H1 (cell line): ENCODE data around the gene CDC40. TPM values are rescaled to one million over a fixed set of nuclear protein-coding genes. Genes with fewer than 3 reads are reported as not detected.

Experiments
- CTCF ChIA-PET: fragments of 300-600 bp; sonication (Branson Sonifier 250); formaldehyde crosslinking; loops from one replicate; lab custom pipeline; 2021; ENCODE audit not compliant: partially characterized antibody; lab: Charles Lee
- POLR2A ChIA-PET: fragments of 300-600 bp; sonication (Branson Sonifier 250); formaldehyde crosslinking; loops from one replicate; lab custom pipeline; 2021; ENCODE audit warnings: inconsistent platforms; ENCODE audit not compliant: partially characterized antibody; lab: Charles Lee
- DNase-seq, 2 experiments: peaks; one replicate each; pipeline versions ENCODE4 v3.0.0 to v3.0.0-alpha.2; 2010 to 2022; ENCODE audit warnings: low spot score in 2 of 2, low read depth in 1 of 2, mixed read lengths in 1 of 2
- FAIRE-seq: peaks from 2 replicates; lab custom pipeline; 2011; peaks lifted over from hg19 to GRCh38; lab: Jason Lieb, UNC
- H2AFZ ChIP-seq: 2 replicates; pipeline ENCODE4 v1.8.1; 2012; ENCODE audit warnings: low read length, inconsistent platforms
- H2AK5ac ChIP-seq: 2 replicates; pipeline ENCODE4 v1.6.1; 2013; ENCODE audit warnings: low read depth, low read length
- H2BK120ac ChIP-seq: replicated peaks from 2 replicates; pipeline ENCODE3; 2013; ENCODE audit warnings: low read depth, low read length, inconsistent platforms
- H2BK12ac ChIP-seq: 2 replicates; pipeline ENCODE4 v1.6.1; 2013; ENCODE audit warnings: low read depth, low read length
- H2BK15ac ChIP-seq: 2 replicates; pipeline ENCODE4 v1.6.1; 2013; ENCODE audit warnings: low read length
- H2BK20ac ChIP-seq: 2 replicates; pipeline ENCODE4 v1.6.1; 2013; ENCODE audit warnings: low read length
- H2BK5ac ChIP-seq: 2 replicates; pipeline ENCODE4 v1.6.1; 2013; ENCODE audit warnings: low read depth, low read length
- H3K14ac ChIP-seq: 2 replicates; pipeline ENCODE4 v1.6.1; 2013; ENCODE audit warnings: inconsistent platforms; ENCODE audit not compliant: insufficient read length
- H3K18ac ChIP-seq: 2 replicates; pipeline ENCODE4 v1.6.1; 2013; ENCODE audit warnings: low read length; ENCODE audit errors: extremely low read depth
- H3K23ac ChIP-seq: 2 replicates; pipeline ENCODE4 v1.6.1; 2013; ENCODE audit warnings: inconsistent platforms; ENCODE audit not compliant: insufficient read length
- H3K23me2 ChIP-seq: 2 replicates; pipeline ENCODE4 v1.6.1; 2013; ENCODE audit warnings: low read depth, low read length
- H3K27ac ChIP-seq: 2 replicates; pipeline ENCODE4 v1.6.1; 2011; ENCODE audit warnings: low read depth, low read length, inconsistent platforms
- H3K27me3 ChIP-seq, 4 experiments: replicated peaks in 1 of 4; 1 replicate in 1 of 4; 2 replicates in 3 of 4; pipeline versions ENCODE4 v1.6.1 to v1.8.1; 2011 to 2013; ENCODE audit warnings: low read length in 3 of 4, mild to moderate bottlenecking in 3 of 4, inconsistent platforms in 2 of 4, mixed read lengths in 2 of 4, moderate library complexity in 1 of 4; ENCODE audit not compliant: control insufficient read depth in 3 of 4, insufficient read depth in 3 of 4; ENCODE audit errors: extremely low read depth in 1 of 4
- H3K36me3 ChIP-seq, 4 experiments: 2 replicates each; pipeline versions ENCODE4 v1.6.1 to v1.8.1; 2011 to 2013; ENCODE audit warnings: mild to moderate bottlenecking in 4 of 4, low read length in 3 of 4, moderate library complexity in 2 of 4, control low read depth in 1 of 4, inconsistent platforms in 1 of 4; ENCODE audit not compliant: insufficient read depth in 4 of 4, control insufficient read depth in 2 of 4
- H3K4ac ChIP-seq: replicated peaks from 2 replicates; pipeline ENCODE3; 2013; ENCODE audit warnings: low read length, low read depth, mixed read lengths, inconsistent platforms; ENCODE audit not compliant: insufficient read length
- H3K4me1 ChIP-seq, 4 experiments: replicated peaks in 1 of 4; 1 replicate in 1 of 4; 2 replicates in 3 of 4; pipeline versions ENCODE4 v1.6.1 to v1.8.1; 2011 to 2013; ENCODE audit warnings: low read length in 3 of 4, inconsistent platforms in 2 of 4, mixed read lengths in 1 of 4; ENCODE audit not compliant: insufficient read depth in 4 of 4, control insufficient read depth in 3 of 4
- H3K4me2 ChIP-seq, 2 experiments: 2 replicates each; pipeline versions ENCODE4 v1.6.1 to v1.8.1; 2011 to 2013; ENCODE audit warnings: low read depth in 2 of 2, low read length in 2 of 2, control low read depth in 1 of 2, inconsistent platforms in 1 of 2, mild to moderate bottlenecking in 1 of 2; ENCODE audit not compliant: insufficient read depth in 1 of 2
- H3K4me3 ChIP-seq, 4 experiments: fragments of 200-600, 300-600 bp in 1 of 4; sonication (generic), shearing (Covaris generic), sonication (Bioruptor Twin) in 1 of 4; 2 replicates each; pipeline versions ENCODE4 v1.5.1 to v1.8.1; 2011 to 2016; ENCODE audit warnings: low read length in 4 of 4, low read depth in 3 of 4, control low read depth in 2 of 4, inconsistent platforms in 2 of 4, mild to moderate bottlenecking in 2 of 4, mixed read lengths in 1 of 4, moderate library complexity in 1 of 4; ENCODE audit not compliant: insufficient read depth in 2 of 4; ENCODE audit errors: extremely low read depth in 1 of 4
- H3K56ac ChIP-seq: replicated peaks from 2 replicates; pipeline ENCODE3; 2013; ENCODE audit warnings: low read depth, mild to moderate bottlenecking, mixed read lengths, low read length, inconsistent platforms; ENCODE audit not compliant: insufficient read length
- H3K79me1 ChIP-seq: 2 replicates; pipeline ENCODE4 v1.6.1; 2013; ENCODE audit warnings: low read depth, low read length, control low read depth
- H3K79me2 ChIP-seq, 2 experiments: 2 replicates each; pipeline versions ENCODE4 v1.6.1 to v1.8.1; 2012 to 2013; ENCODE audit warnings: low read length in 2 of 2, mild to moderate bottlenecking in 2 of 2, inconsistent platforms in 1 of 2; ENCODE audit not compliant: insufficient read depth in 2 of 2, control insufficient read depth in 1 of 2
- H3K9ac ChIP-seq, 4 experiments: replicated peaks in 1 of 4; 1 replicate in 1 of 4; 2 replicates in 3 of 4; pipeline versions ENCODE4 v1.6.1 to v1.8.1; 2011 to 2013; ENCODE audit warnings: low read depth in 3 of 4, low read length in 3 of 4, control low read depth in 2 of 4, mild to moderate bottlenecking in 2 of 4, moderate library complexity in 2 of 4, inconsistent platforms in 1 of 4; ENCODE audit errors: extremely low read depth in 1 of 4
- H3K9me3 ChIP-seq, 2 experiments: 2 replicates each; pipeline versions ENCODE4 v1.6.1 to v1.8.1; 2012 to 2013; ENCODE audit warnings: mild to moderate bottlenecking in 2 of 2, moderate library complexity in 2 of 2, control low read depth in 1 of 2, inconsistent platforms in 1 of 2, low read depth in 1 of 2, low read length in 1 of 2, mixed read lengths in 1 of 2; ENCODE audit not compliant: insufficient read depth in 2 of 2
- H4K20me1 ChIP-seq, 2 experiments: replicated peaks in 1 of 2; 2 replicates each; pipeline versions ENCODE3 to v1.8.1; 2011 to 2013; ENCODE audit warnings: inconsistent platforms in 2 of 2, low read length in 2 of 2, mild to moderate bottlenecking in 1 of 2; ENCODE audit not compliant: insufficient read depth in 2 of 2, control insufficient read depth in 1 of 2
- H4K5ac ChIP-seq: 2 replicates; pipeline ENCODE4 v1.6.1; 2013; ENCODE audit warnings: low read length, low read depth, mixed read lengths, inconsistent platforms; ENCODE audit not compliant: insufficient read length
- H4K8ac ChIP-seq: 2 replicates; pipeline ENCODE4 v1.8.0; 2013; ENCODE audit warnings: mild to moderate bottlenecking, moderate library complexity, low read length, inconsistent platforms; ENCODE audit not compliant: insufficient read depth; ENCODE audit errors: extremely low read depth
- H4K91ac ChIP-seq: replicated peaks from 2 replicates; pipeline ENCODE3; 2013; ENCODE audit warnings: low read length, mixed read lengths, inconsistent platforms; ENCODE audit not compliant: insufficient read length
- POLR2AphosphoS5 ChIP-seq: IDR thresholded peaks from 2 replicates; pipeline ENCODE4 v1.6.1; 2011; ENCODE audit warnings: low read depth, low read length
- RAD21 ChIP-seq, 2 experiments: IDR thresholded peaks in 1 of 2; conservative IDR thresholded peaks in 1 of 2; 2 replicates each; pipeline ENCODE4 v1.6.1; 2011; ENCODE audit warnings: low read depth in 2 of 2, low read length in 2 of 2, improper control_type of control experiment in 1 of 2, inconsistent platforms in 1 of 2, mild to moderate bottlenecking in 1 of 2, moderate library complexity in 1 of 2
- SIN3A ChIP-seq, 2 experiments: IDR thresholded peaks in 1 of 2; conservative IDR thresholded peaks in 1 of 2; 2 replicates each; pipeline ENCODE4 v1.6.1; 2011 to 2012; ENCODE audit warnings: low read length in 2 of 2, improper control_type of control experiment in 1 of 2, low read depth in 1 of 2, mild to moderate bottlenecking in 1 of 2
- SP2 ChIP-seq: IDR thresholded peaks from 2 replicates; pipeline ENCODE4 v1.6.1; 2012; ENCODE audit warnings: mild to moderate bottlenecking, low read length, inconsistent platforms
- WGBS, 2 experiments: shearing (Covaris generic) in 1 of 2; methylation state at CpG; one replicate each; pipeline versions ENCODE4 v1.1.6 to v1.1.7; 2013 to 2015; ENCODE audit warnings: low lambda C conversion rate in 2 of 2, mixed read lengths in 2 of 2, inconsistent platforms in 1 of 2, low coverage in 1 of 2, missing lambda C conversion rate in 1 of 2; ENCODE audit not compliant: insufficient replicate concordance in 2 of 2, insufficient coverage in 1 of 2, insufficient read length in 1 of 2; ENCODE audit errors: extremely low coverage in 1 of 2, missing lambda C conversion rate in 1 of 2; 5-methylcytosine and 5-hydroxymethylcytosine counted together
- polyA plus RNA-seq, 7 experiments: library from polyadenylated mRNA; depleted of rRNA in 3 of 7; stranded (reverse) in 5 of 7; unstranded in 2 of 7; fragments of >200 nt in 5 of 7; fragments of 200-250 nt in 2 of 7; gene quantifications; 1 replicate in 5 of 7; 2 replicates in 1 of 7; 4 replicates in 1 of 7; pipeline versions ENCODE4 v1.2.1 to v1.2.3, GENCODE V29; 2011 to 2013; ENCODE audit warnings: missing spikeins in 2 of 7, mixed read lengths in 2 of 7
- total RNA-seq: library from RNA; stranded (reverse); fragmentation: NEBNext Ultra II Directional; extraction: Animal tissue kit (Norgen Biotek cat#: 25700); gene quantifications from 2 replicates; pipeline ENCODE4 v1.2.1, GENCODE V29; 2021
- TF ChIP-seq, protein P1 (sequence below): IDR thresholded peaks from 2 replicates; pipeline ENCODE4 v1.6.1; 2012; ENCODE audit warnings: inconsistent platforms

CDC40 gene
- total and polyA plus RNA-seq, 2 of the 8 experiments (the other 6 are each of a cell fraction or from before 2014, with no cell fraction given): 7.3 to 27.2 TPM

DNA sequence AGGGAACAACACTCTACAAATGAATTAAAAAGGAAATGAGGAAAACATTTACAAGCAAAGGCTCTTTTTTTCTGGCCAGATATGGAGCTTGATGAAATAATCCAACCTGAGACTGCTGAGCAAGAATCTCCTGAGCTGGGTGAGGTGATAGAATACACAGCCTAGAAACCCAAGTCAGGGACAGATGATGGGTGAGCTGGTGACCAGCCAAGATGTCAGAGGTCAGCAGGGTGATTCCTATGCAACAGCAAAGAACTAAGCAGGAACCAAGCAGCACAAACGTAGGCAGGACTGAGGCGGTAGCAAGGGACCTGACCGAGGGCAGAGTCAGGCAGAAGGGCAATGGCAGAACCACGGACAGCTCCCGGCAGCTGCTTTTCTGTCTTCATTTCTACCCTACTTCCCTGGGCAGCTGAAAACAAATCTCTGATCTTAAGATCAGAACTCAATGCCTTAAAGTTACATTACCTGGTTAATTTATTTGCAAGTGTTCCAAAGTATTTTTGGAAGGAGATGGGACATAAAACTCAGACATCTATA lies 75.1 kb downstream of the CDC40 start:
- TF ChIP-seq SP2 (no peak), SIN3A (conservative IDR thresholded peaks at IDR 0.05 in 1 of 2, IDR thresholded peaks at IDR 0.05 in 1 of 2; ENCODE audit: low read depth in 1 of 2, low read length in 2 of 2) (peak; percentile 74 to 86; a peak in 2 of 4 replicates), POLR2AphosphoS5 (no peak), RAD21 (IDR thresholded peaks at IDR 0.05 in 1 of 2, conservative IDR thresholded peaks at IDR 0.05 in 1 of 2; ENCODE audit: low read depth in 2 of 2, low read length in 2 of 2) (peak in 1 of 2 experiments; percentile 21; a peak in 1 of 4 replicates)
- TF ChIP-seq, protein P1, sequence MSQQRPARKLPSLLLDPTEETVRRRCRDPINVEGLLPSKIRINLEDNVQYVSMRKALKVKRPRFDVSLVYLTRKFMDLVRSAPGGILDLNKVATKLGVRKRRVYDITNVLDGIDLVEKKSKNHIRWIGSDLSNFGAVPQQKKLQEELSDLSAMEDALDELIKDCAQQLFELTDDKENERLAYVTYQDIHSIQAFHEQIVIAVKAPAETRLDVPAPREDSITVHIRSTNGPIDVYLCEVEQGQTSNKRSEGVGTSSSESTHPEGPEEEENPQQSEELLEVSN: no peak
- TF ChIP-seq, all 59 proteins: peak for 2
- ChIA-PET CTCF (interaction anchor here (0.9 to 1.8 kb wide), 2 partner anchors 9 to 86 kb away, joined by 4 read pairs; no protein-coding TSS in a partner anchor), POLR2A (interaction anchor here (0.7 to 1.4 kb wide), 2 partner anchors 15 to 216 kb away, joined by 3 to 4 read pairs; no protein-coding TSS in a partner anchor)
- Histone ChIP-seq H3K27ac (no peak overlapping the region), H4K5ac (no peak overlapping the region), H3K27me3 (no peaks in the 10 kb centered on the region), H3K56ac (no peak overlapping the region), H4K91ac (no peak overlapping the region), H2BK12ac (no peak overlapping the region), H3K79me1 (peaks cover 2% of the 10 kb centered on the region; the same call in 1 of the 2 replicates), H3K4me3 (no peak overlapping the region), H2BK15ac (no peak overlapping the region), H2AFZ (no peak overlapping the region), H3K23me2 (no peaks in the 10 kb centered on the region; the same call in 1 of the 2 replicates), H2BK20ac (no peak overlapping the region), H2BK5ac (no peak overlapping the region), H3K4me1 (peaks cover 0 to 2% (median 0%) of the 10 kb centered on the region in 4 experiments; a peak in 1 of 7 replicates), H2BK120ac (no peak overlapping the region), H3K9ac (no peak overlapping the region), H3K23ac (no peak overlapping the region), H3K79me2 (no peaks in the 10 kb centered on the region), H4K20me1 (peaks cover 0 to 1% of the 10 kb centered on the region in 2 experiments), H3K18ac (no peak overlapping the region), H3K14ac (no peak overlapping the region), H4K8ac (no peak overlapping the region), H3K9me3 (peaks cover 5 to 6% of the 10 kb centered on the region in 2 experiments; a peak in 2 of 4 replicates), H3K4me2 (no peak overlapping the region), H3K36me3 (no peaks in the 10 kb centered on the region), H3K4ac (no peak overlapping the region), H2AK5ac (no peak overlapping the region)
- FAIRE-seq (peak; percentile 19), DNase-seq (peak; percentile 34 to 77)
- 47% methylated on average over 5 of the region's 5 CpGs; no CpG with 5 or more reads in 1 of the 2 experiments for WGBS, 2 experiments
